K562 (cell line): ENCODE data around the gene PDZD2. TPM values are rescaled to one million over a fixed set of nuclear protein-coding genes. Genes with fewer than 3 reads are reported as not detected.

Experiments used
- ATAC-seq: fragments of 200-7000 bp; cut with Tn5 transposase; 3 replicates; pipeline ENCODE4 v1.9.1; 2020; ENCODE audit warnings: moderate library complexity
- BruUV-seq: library from RNA; stranded (reverse); fragments of 400-500 nt; replicated peaks from 2 replicates; lab custom pipeline; 2021; lab: Mats Ljungman, UMichigan
- CTCF ChIA-PET: fragments of 300-600 bp; formaldehyde crosslinking; extraction: SDS; loops from one replicate; lab custom pipeline; 2021; ENCODE audit warnings: low intra/inter-chr PET ratio; lab: Yijun Ruan, JAX
- POLR2A ChIA-PET: fragments of 300-600, 350-650 bp; sonication (Branson Sonifier 250); formaldehyde crosslinking; extraction: SDS; loops from one replicate; lab custom pipeline; 2021; ENCODE audit warnings: antibody characterized with exemption, inconsistent platforms; lab: Yijun Ruan, JAX
- DNase-seq, 4 experiments: peaks; one replicate each; pipeline versions ENCODE4 v3.0.0 to v3.0.0-alpha.2; 2011 to 2018; ENCODE audit warnings: low spot score in 3 of 4, mixed read lengths in 3 of 4; ENCODE audit errors: extremely low read depth in 1 of 4
- FAIRE-seq: peaks from 2 replicates; lab custom pipeline; 2011; peaks lifted over from hg19 to GRCh38; lab: Jason Lieb, UNC
- H2AFZ ChIP-seq: 2 replicates; pipeline ENCODE4 v1.6.0; 2011; ENCODE audit warnings: low read depth, low read length, control low read depth, inconsistent platforms
- H3K27ac ChIP-seq: fragments of 200-600 bp; 3 replicates; pipeline ENCODE4 v1.8.0; 2011; ENCODE audit warnings: low read depth, mild to moderate bottlenecking, control low read depth, inconsistent platforms, low read length, moderate library complexity, mixed read lengths; ENCODE audit errors: extremely low read depth
- H3K27me3 ChIP-seq, 2 experiments: fragments of 300-600 bp in 1 of 2; 2 replicates in 1 of 2; 3 replicates in 1 of 2; pipeline versions ENCODE4 v1.6.0 to v1.8.0; 2011; ENCODE audit warnings: inconsistent platforms in 2 of 2, low read length in 2 of 2, mild to moderate bottlenecking in 1 of 2, mixed read lengths in 1 of 2, moderate library complexity in 1 of 2; ENCODE audit not compliant: control insufficient read depth in 2 of 2, insufficient read depth in 2 of 2
- H3K36me3 ChIP-seq: fragments of 300-600 bp; 3 replicates; pipeline ENCODE4 v1.8.0; 2011; ENCODE audit warnings: mild to moderate bottlenecking, low read length, inconsistent platforms; ENCODE audit not compliant: control insufficient read depth, insufficient read depth
- H3K4me1 ChIP-seq, 2 experiments: fragments of 200-600 bp in 1 of 2; replicated peaks in 1 of 2; 2 replicates in 1 of 2; 3 replicates in 1 of 2; pipeline versions ENCODE4 v1.5.1 to v1.8.0; 2011; ENCODE audit warnings: inconsistent platforms in 2 of 2, low read length in 2 of 2, mild to moderate bottlenecking in 1 of 2, mixed read lengths in 1 of 2, moderate library complexity in 1 of 2; ENCODE audit not compliant: control insufficient read depth in 2 of 2, insufficient read depth in 2 of 2
- H3K4me2 ChIP-seq: 2 replicates; pipeline ENCODE4 v1.6.1; 2011; ENCODE audit warnings: low read length, control low read depth, inconsistent platforms, mixed read lengths; ENCODE audit not compliant: insufficient read depth
- H3K4me3 ChIP-seq: fragments of 200-600 bp; sonication (generic), shearing (Covaris generic); 2 replicates; pipeline ENCODE4 v1.5.1; 2016; ENCODE audit warnings: control low read depth, inconsistent platforms
- H3K79me2 ChIP-seq: fragments of 200-600 bp; 3 replicates; pipeline ENCODE4 v1.8.0; 2011; ENCODE audit warnings: low read length, inconsistent platforms; ENCODE audit not compliant: control insufficient read depth, insufficient read depth
- H3K9ac ChIP-seq, 2 experiments: 2 replicates each; pipeline versions ENCODE4 v1.6.0 to v1.6.1; 2011; ENCODE audit warnings: low read depth in 2 of 2, low read length in 2 of 2, control low read depth in 1 of 2, inconsistent platforms in 1 of 2, mild to moderate bottlenecking in 1 of 2, mixed read lengths in 1 of 2; ENCODE audit not compliant: insufficient read depth in 1 of 2
- H3K9me1 ChIP-seq: one replicate; pipeline ENCODE4 v1.6.0; 2011; ENCODE audit warnings: inconsistent platforms, mild to moderate bottlenecking, low read length, moderate library complexity; ENCODE audit not compliant: control insufficient read depth, insufficient read depth
- H3K9me3 ChIP-seq: replicated peaks from 2 replicates; pipeline ENCODE4 v1.5.1; 2011; ENCODE audit warnings: low read depth, low read length, inconsistent platforms; ENCODE audit not compliant: control insufficient read depth, insufficient read depth
- H4K20me1 ChIP-seq: replicated peaks from 2 replicates; pipeline ENCODE4 v1.6.1; 2011; ENCODE audit warnings: low read length, inconsistent platforms, mixed read lengths; ENCODE audit not compliant: control insufficient read depth, insufficient read depth
- CHD4 ChIP-seq: fragments of 200-600 bp; sonication (generic); IDR thresholded peaks from 3 replicates; pipeline ENCODE4 v1.6.1; 2012; ENCODE audit warnings: low read depth, mild to moderate bottlenecking, mixed read lengths, low read length, inconsistent platforms; ENCODE audit not compliant: insufficient read depth, insufficient replicate concordance, poor library complexity, severe bottlenecking
- EP300 ChIP-seq: IDR thresholded peaks from 2 replicates; pipeline ENCODE4 v1.6.1; 2012; ENCODE audit warnings: low read length, improper control_type of control experiment
- EP400 ChIP-seq: fragments of 450-650 bp; IDR thresholded peaks from 2 replicates; pipeline ENCODE4 v1.6.1; 2017; ENCODE audit warnings: antibody characterized with exemption, mild to moderate bottlenecking, moderate library complexity
- NR1H2 ChIP-seq: sonication (generic); formaldehyde crosslinking; IDR thresholded peaks from 2 replicates; pipeline ENCODE4 v1.4.0; 2020; ENCODE audit warnings: mild to moderate bottlenecking, missing genetic modification reagents
- PHB2 ChIP-seq: fragments of 450-650 bp; IDR thresholded peaks from 2 replicates; pipeline ENCODE4 v1.6.1; 2017; ENCODE audit warnings: low read depth
- PHTF2 ChIP-seq: fragments of 250-450 bp; sonication (Bioruptor Pico); IDR thresholded peaks from 2 replicates; pipeline ENCODE4 v1.5.0; 2021; ENCODE audit warnings: mild to moderate bottlenecking
- POLR2B ChIP-seq: fragments of 450-650 bp; IDR thresholded peaks from 2 replicates; pipeline ENCODE4 v1.6.1; 2018; ENCODE audit warnings: low read depth; ENCODE audit not compliant: partially characterized antibody
- POLR3G ChIP-seq: IDR thresholded peaks from 2 replicates; pipeline ENCODE4 v1.6.1; 2011; ENCODE audit not compliant: insufficient read length, insufficient replicate concordance; ENCODE audit errors: extremely low read depth
- RBM17 ChIP-seq: fragments of 200-400 bp; formaldehyde crosslinking; IDR thresholded peaks from 2 replicates; pipeline ENCODE4 v1.6.1; 2017; ENCODE audit warnings: low read depth, mild to moderate bottlenecking, low read length, borderline replicate concordance
- RBM25 ChIP-seq: fragments of 200-400 bp; formaldehyde crosslinking; IDR thresholded peaks from 2 replicates; pipeline ENCODE4 v1.6.1; 2018; ENCODE audit warnings: low read length, low read depth, moderate library complexity; ENCODE audit not compliant: severe bottlenecking
- SNIP1 ChIP-seq: fragments of 450-650 bp; IDR thresholded peaks from 2 replicates; pipeline ENCODE4 v1.7.1; 2017; ENCODE audit warnings: low read depth, mild to moderate bottlenecking
- TBP ChIP-seq: optimal IDR thresholded peaks from 2 replicates; pipeline ENCODE3; 2011; ENCODE audit warnings: low read depth, low read length, improper control_type of control experiment
- WHSC1 ChIP-seq: IDR thresholded peaks from one replicate; pipeline ENCODE4 v1.6.1; 2012; ENCODE audit warnings: low read length, control low read depth, inconsistent platforms
- ZNF121 ChIP-seq: sonication (generic); formaldehyde crosslinking; conservative IDR thresholded peaks from 2 replicates; pipeline ENCODE4 v1.8.0; 2022; ENCODE audit warnings: missing genetic modification reagents
- ZNF23 ChIP-seq: fragments of 250-450 bp; sonication (Bioruptor Pico); IDR thresholded peaks from 2 replicates; pipeline ENCODE4 v1.4.0; 2020; ENCODE audit warnings: mild to moderate bottlenecking
- ZNF589 ChIP-seq: fragments of 200-800 bp; sonication (Bioruptor generic); IDR thresholded peaks from 2 replicates; pipeline ENCODE4 v1.6.1; 2016; ENCODE audit warnings: low read depth, missing genetic modification characterization, missing compliant biosample characterization
- ZNF655 ChIP-seq: fragments of 250-450 bp; sonication (Bioruptor Pico); IDR thresholded peaks from 2 replicates; pipeline ENCODE4 v1.5.0; 2021
- WGBS: fragments of 100-300 bp; shearing (Covaris generic); methylation state at CpG from one replicate; pipeline ENCODE4 v1.1.6; 2016; ENCODE audit warnings: low coverage, mixed read lengths; ENCODE audit not compliant: insufficient coverage; ENCODE audit errors: missing lambda C conversion rate; 5-methylcytosine and 5-hydroxymethylcytosine counted together
- in situ Hi-C: fragments of 300-500 bp; cut with MboI; formaldehyde crosslinking; loops from 4 replicates; pipeline ENCODE4 v1.15.0; 2018; ENCODE audit warnings: inconsistent platforms, mixed read lengths
- intact Hi-C: fragments of 100-400 bp; cut with micrococcal nuclease; formaldehyde crosslinking; loops from 2 replicates; pipeline ENCODE4 v1.14.2; 2022
- polyA plus RNA-seq, 8 experiments: library from polyadenylated mRNA; depleted of rRNA in 4 of 8; stranded (reverse) in 5 of 8; unstranded in 3 of 8; fragments of >200 nt; fragmentation: Nextera tagmentation in 2 of 8; fragmentation: Illumina TruSeq in 1 of 8; extraction: Ambion mirVana in 2 of 8; extraction: Trizol in 1 of 8; gene quantifications; 2 replicates each; pipeline versions ENCODE4 v1.2.1 to v1.2.3, GENCODE V29; 2011 to 2014; ENCODE audit warnings: inconsistent platforms in 1 of 8, missing spikeins in 1 of 8
- total RNA-seq, 7 experiments: library from RNA; depleted of rRNA in 6 of 7; stranded (reverse); fragments of >200 nt in 6 of 7; fragmentation: Illumina TruSeq in 2 of 7; extraction: Trizol in 2 of 7; gene quantifications; 2 replicates each; pipeline versions ENCODE4 v1.2.1 to v1.2.3, GENCODE V29; 2011 to 2021; ENCODE audit warnings: low replicate concordance in 1 of 7

PDZD2 gene
- total and polyA plus RNA-seq, 9 of the 15 experiments (the other 6 are each of a cell fraction or from before 2014, with no cell fraction given) = 0.02 to 0.08 (median 0.04) TPM; not detected in 6

DNA sequence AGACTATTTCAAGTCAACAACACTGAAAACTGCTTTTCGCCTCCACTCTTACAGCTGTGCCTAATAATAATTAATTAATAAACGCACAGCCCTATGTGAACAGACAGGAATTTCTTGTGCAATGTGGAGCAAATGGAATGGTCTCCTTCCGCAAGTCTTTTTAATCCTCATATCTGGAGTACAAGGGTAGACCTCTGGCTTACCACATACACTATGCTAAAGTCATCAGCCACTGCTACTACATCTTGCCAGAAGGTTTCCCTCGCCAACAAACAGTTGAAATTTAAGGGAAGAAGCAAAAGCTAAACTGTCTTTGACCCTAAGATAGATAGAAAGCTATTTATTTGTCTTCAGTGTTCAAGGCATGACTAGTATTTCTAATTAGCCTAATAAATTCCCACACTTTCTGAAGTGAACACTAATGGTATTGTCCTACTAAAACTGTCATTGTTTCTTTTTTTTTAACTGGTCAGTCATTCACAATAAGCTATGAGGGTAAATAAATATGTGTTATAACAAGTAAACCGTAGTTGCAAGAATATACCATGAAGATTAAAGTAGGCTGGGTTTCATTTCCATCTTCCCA lies 471.3 kb downstream of the PDZD2 start:
- Histone ChIP-seq H4K20me1 (no peaks in the 10 kb centered on the region), H3K36me3 (peaks cover 72% of the 10 kb centered on the region), H3K4me3 (no peak overlapping the region), H3K9me1 (no peaks in the 10 kb centered on the region), H3K27me3 (no peaks in the 10 kb centered on the region), H3K27ac (no peak overlapping the region), H3K4me1 (no peaks in the 10 kb centered on the region; a peak in 1 of 5 replicates), H3K9ac (no peak overlapping the region), H3K79me2 (peaks cover 4% of the 10 kb centered on the region; the same call in 1 of the 3 replicates), H3K4me2 (no peak overlapping the region), H2AFZ (no peak overlapping the region), H3K9me3 (no peaks in the 10 kb centered on the region)
- whole genome bisulfite sequencing = 95% methylated on average over 5 of the region's 5 CpGs
- in situ Hi-C loops = no loop called here
- DNase-seq (no peak), FAIRE-seq (no peak), ATAC-seq (no peak)
- TF ChIP-seq RBM17 (no peak), TBP (no peak)
- intact Hi-C loops = no loop called here
- POLR2A ChIA-PET = interaction anchor here (0.7 to 1.0 kb wide), 2 partner anchors 17 to 268 kb away, joined by 3 read pairs; no protein-coding TSS in a partner anchor
- BruUV-seq = no TSS peak
- CTCF ChIA-PET = no interaction called here

DNA sequence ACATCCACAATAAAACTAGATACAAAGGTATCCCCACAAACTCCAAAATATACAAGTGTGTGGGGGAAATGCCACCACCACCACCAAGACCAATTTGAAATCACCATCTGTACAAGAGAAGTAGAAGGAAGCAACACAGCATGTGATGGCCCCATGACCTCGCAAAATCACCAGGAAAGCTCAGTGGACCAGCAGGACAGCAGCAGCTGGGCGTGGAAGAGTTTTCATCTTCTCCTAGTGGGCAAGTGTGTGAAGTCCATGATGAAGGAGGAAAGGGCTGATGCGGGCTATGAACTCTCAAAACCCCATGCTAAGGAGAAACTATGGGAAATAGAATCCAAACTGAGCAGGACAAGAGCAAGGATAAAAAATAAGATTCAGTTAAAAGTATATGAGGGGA lies 477.1 kb downstream of the PDZD2 start:
- CTCF ChIA-PET = no interaction called here
- FAIRE-seq = no peak
- H3K36me3 ChIP-seq = peaks cover 67% of the 10 kb centered on the region
- no peak for TF ChIP-seq EP300
- no peak for TF ChIP-seq POLR2B
- TF ChIP-seq PHB2 = no peak
- TF ChIP-seq POLR3G = no peak
- TF ChIP-seq RBM25 = no peak
- no peak for TF ChIP-seq ZNF121 (CRISPR knock-in tag)
- TF ChIP-seq ZNF23 (CRISPR knock-in tag) = no peak
- TF ChIP-seq NR1H2 (CRISPR knock-in tag) = no peak
- TF ChIP-seq CHD4 = no peak
- TF ChIP-seq SNIP1 = no peak
- TF ChIP-seq EP400 = no peak
- no peak for TF ChIP-seq PHTF2 (CRISPR knock-in tag)
- TF ChIP-seq WHSC1 = no peak
- no peak for TF ChIP-seq ZNF589
- no peak for TF ChIP-seq ZNF655

More for the DNA sequence above, 477.1 kb downstream of the PDZD2 start:
- in situ Hi-C loops (no loop called here), intact Hi-C loops (no loop called here)
- Histone ChIP-seq H3K27ac (no peak overlapping the region), H4K20me1 (no peaks in the 10 kb centered on the region), H2AFZ (no peak overlapping the region), H3K9me3 (no peaks in the 10 kb centered on the region), H3K9me1 (no peaks in the 10 kb centered on the region), H3K4me3 (no peak overlapping the region), H3K4me2 (no peak overlapping the region), H3K4me1 (no peaks in the 10 kb centered on the region; a peak in 1 of 5 replicates), H3K9ac (no peak overlapping the region), H3K27me3 (no peaks in the 10 kb centered on the region), H3K79me2 (peaks cover 13% of the 10 kb centered on the region; the same call in 2 of the 3 replicates)
- DNase-seq (peak in 1 of 4 experiments; percentile 13), ATAC-seq (peak; percentile 67)
- POLR2A ChIA-PET = interaction anchor here (0.6 to 0.9 kb wide), 2 partner anchors 9 to 44 kb away, joined by 3 to 7 read pairs; no protein-coding TSS in a partner anchor
- WGBS = 82% methylated on average over 3 of the region's 3 CpGs
- no TSS peak for BruUV-seq
